PC-3 (cell line): ENCODE results near the gene RUFY1.
"Not testable (repeated sequence)": the region's sequence is repeated elsewhere in the genome, so short reads cannot be mapped to it uniquely, and the experiment has no call there.

Source experiments
- EZH2 ChIP-seq: fragments of 300-600 bp; sonication (generic); IDR thresholded peaks from one replicate; pipeline ENCODE4 v1.6.1; 2017; ENCODE audit warnings: antibody characterized with exemption, mild to moderate bottlenecking, low read length; ENCODE audit not compliant: unreplicated experiment
- EZH2phosphoT487 ChIP-seq: fragments of 300-600 bp; sonication (generic); IDR thresholded peaks from 2 replicates; pipeline ENCODE4 v1.6.1; 2018; ENCODE audit warnings: mild to moderate bottlenecking, antibody characterized with exemption, low read length, borderline replicate concordance
- TF ChIP-seq, protein P1 (sequence below): fragments of 300-600 bp; sonication (generic); conservative IDR thresholded peaks from 2 replicates; pipeline ENCODE4 v1.5.1; 2017; ENCODE audit warnings: antibody characterized with exemption, low read depth, mild to moderate bottlenecking, low read length

- TF ChIP-seq, protein P1, sequence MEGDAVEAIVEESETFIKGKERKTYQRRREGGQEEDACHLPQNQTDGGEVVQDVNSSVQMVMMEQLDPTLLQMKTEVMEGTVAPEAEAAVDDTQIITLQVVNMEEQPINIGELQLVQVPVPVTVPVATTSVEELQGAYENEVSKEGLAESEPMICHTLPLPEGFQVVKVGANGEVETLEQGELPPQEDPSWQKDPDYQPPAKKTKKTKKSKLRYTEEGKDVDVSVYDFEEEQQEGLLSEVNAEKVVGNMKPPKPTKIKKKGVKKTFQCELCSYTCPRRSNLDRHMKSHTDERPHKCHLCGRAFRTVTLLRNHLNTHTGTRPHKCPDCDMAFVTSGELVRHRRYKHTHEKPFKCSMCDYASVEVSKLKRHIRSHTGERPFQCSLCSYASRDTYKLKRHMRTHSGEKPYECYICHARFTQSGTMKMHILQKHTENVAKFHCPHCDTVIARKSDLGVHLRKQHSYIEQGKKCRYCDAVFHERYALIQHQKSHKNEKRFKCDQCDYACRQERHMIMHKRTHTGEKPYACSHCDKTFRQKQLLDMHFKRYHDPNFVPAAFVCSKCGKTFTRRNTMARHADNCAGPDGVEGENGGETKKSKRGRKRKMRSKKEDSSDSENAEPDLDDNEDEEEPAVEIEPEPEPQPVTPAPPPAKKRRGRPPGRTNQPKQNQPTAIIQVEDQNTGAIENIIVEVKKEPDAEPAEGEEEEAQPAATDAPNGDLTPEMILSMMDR, result not testable (repeated sequence)
- TF ChIP-seq EZH2, EZH2phosphoT487: not testable (repeated sequence)
These were observed 99.9 kb downstream of the RUFY1 start for GRCh38 chr5:179650245-179650644.
